Measurements from ENCODE around the gene SAMSN1.

Gene SAMSN1

DNA sequence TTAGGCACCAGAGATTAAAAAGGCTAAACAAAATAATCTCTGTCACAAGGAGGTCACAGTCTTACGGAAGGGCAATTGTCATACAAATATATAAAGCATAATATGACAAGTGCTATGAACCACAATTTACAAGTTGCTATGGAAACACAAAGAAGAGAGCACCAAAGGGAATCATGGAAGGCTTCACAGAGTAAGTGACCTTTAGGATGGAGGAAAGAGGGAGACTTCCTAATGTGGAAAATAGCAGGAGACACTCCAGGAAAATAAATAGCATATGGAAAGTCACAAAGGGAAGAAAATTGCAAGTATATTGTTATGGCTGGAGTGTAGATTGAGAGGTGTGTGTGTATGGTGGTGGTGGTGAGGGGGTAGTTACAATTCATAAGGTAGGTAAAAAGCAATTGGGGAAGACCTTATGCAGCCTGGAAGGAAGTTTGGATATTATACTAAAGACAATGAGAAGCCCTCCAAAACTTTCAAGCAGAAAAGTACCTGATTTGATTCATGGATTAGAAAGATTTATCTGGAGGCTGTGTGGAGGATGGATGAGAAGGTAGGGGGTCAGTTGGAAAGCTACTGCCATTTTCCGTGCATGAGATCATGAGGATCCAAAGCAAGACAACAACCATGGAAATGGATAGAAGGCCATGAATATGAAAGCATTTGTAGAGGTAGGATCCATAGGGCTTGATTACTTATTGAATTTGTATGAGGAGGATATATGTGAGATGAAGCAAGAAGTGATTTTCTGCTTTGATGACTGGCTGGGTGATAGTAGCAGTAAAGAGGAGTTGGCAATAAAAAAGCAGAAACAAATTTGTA lies 61.7 kb downstream of the SAMSN1 start:
- DNase-seq: no peak

DNA sequence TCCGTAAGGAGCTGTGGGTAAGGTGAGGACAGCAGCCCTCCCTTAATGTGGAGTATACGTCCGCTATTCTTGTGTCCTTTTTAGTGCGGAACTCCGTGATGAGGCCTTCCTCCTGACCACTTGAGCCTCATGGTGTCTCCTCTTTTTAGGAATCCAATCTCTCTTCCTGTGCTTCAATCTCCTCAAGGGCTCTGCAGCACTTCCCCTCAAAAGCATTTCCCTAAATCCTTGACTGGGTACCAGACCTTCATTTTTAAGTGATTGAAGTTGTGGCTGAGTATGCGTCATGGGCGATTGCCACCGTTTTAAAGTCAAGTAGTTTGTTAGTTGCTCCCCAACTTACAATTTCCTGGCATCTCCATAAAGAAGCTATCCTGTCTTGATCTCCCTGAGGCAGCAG lies 62.8 kb downstream of the SAMSN1 start:
- DNase-seq: peak in 2 of 3 donors; percentile 19 to 44

GRCh38 chr21:14482165-14482564 lies 64.0 kb downstream of the SAMSN1 start:
- DNase-seq: peak; percentile 65 to 93 (median 82)

DNA sequence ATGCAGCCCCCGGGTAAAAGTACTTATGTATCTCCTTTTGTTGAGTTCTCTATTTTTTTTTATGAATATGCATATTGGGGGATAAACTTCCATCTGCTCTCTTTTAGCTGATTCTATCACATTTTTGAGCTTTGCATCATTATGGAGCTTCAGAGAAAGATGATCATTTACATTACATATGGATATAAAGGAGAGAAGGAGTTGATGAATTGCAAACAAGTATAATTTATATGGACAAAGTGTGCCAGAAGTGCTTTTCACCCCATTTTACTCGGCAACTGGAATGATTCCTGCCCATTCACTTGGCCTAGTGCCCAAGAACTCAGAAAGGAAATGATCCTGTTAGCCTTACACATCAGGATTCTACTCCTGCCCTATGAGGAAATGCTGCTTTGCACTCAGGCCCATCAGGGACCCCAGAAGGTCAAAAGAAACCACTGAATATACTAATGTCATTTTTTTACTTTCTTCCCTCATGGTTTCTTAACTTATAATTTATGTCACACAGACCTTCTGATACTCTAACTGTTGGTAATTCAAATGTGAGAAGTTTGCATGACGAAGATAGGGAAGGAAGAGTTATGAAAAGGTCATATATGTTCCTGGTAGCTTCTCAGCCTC lies 65.6 kb downstream of the SAMSN1 start:
- DNase-seq: peak; percentile 41 to 86 (median 65)

GRCh38 chr21:14479241-14479786 lies 66.8 kb downstream of the SAMSN1 start:
- peak in 2 of 3 donors; percentile 34 to 62 for DNase-seq

DNA sequence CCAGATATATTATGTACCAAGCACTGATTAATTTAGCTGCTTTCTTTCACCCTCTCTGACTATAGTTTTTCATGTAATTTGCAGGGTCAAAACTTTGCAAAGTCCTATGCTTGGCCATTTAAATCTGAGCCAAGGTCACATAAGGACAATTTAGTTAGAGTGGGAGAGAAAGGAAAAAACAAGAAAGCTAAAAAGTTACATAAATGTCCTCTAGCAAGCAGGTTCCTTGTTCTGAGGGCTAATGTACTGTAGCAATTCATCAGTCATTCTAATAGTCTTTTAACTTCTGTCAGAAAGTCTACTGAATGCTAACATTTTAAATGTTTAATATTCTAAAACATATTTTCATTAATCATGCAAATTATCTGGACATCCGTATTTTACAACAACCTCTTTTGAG lies 68.3 kb downstream of the SAMSN1 start:
- no peak for DNase-seq

DNA sequence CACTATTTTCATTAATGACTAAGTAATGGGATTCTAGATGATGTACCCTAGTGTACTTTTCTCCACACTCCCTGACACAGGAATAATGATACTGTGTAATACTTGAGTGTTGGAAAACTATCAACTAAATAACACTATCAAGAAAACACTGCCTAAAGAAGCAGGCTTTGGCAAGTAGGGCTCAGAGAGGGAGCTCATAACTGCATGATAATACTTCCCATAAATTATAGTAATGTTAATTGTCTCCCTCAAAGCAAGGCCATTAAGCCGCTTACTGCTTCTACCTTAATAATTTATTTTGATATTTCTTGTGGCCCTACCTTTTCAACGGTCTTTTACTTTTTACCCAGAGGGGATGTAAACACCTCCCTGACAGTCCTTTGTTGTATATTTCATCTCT lies 69.0 kb downstream of the SAMSN1 start:
- DNase-seq: no peak

DNA sequence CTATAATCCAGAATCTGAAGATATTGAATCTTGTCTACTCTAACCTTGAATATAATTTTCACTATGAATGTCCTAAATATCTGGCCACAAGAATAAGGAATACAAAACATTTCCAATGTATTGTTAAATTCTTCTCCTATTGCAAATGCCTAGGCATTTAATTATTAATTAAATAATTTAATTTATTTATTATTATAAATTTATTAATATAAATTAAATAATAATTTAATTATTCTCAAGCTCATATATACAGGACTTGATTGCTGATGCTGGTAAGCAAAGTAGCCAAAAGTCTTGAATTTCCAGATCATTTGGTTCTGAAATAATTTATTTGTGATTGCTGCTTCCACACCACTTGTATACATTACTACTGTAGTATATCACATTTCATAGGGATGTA lies 71.1 kb downstream of the SAMSN1 start:
- no peak for DNase-seq

DNA sequence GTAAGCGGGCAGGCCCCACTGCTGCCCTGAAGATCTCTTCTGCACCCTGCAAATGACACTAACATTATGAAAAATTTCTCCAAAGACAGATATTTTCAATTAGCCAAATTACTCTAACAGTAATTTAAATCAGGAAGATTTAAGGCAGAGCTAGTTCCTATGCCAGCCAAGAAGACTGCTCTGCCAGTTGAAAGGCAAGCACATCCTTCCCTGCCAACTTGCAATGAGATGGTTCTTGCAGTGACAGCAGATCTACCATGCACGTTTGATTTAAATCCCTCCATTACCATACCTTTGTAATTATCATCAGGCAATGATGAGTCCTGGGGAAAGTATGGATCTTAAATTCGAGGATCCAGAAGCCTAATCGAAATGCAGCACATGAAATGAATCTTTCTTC lies 76.5 kb downstream of the SAMSN1 start:
- DNase-seq: no peak

- DNase-seq: no peak
Measured at GRCh38 chr21:14466715-14467114, 79.4 kb downstream of the SAMSN1 start.

- DNase-seq: no peak
Measured at GRCh38 chr21:14457762-14458161, 88.4 kb downstream of the SAMSN1 start.

DNA sequence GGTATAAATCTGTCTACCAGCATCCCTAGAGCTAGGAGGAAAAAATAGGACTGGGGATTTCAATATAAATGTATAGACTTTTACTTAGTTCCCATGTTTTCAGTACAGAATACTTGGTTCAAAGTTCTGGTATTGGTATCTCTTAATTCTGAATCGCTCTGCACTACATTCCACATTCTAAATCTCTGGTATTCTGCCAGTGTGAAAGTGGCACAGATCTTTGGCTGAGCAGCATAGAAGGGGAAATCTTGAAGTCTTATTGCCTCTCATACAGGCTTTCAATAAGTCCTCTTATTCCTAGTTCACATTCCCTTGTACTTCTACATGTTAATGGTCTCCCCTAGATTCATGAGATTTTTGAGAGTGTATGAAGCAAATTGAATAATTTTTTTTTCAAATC lies 89.2 kb downstream of the SAMSN1 start:
- no peak for DNase-seq

GRCh38 chr21:14454016-14455009 lies 91.8 kb downstream of the SAMSN1 start:
- DNase-seq: no peak

- no peak for DNase-seq
Measured at GRCh38 chr21:14453339-14454015, 92.6 kb downstream of the SAMSN1 start.

GRCh38 chr21:14452727-14453241 lies 93.3 kb downstream of the SAMSN1 start:
- DNase-seq: no peak

DNA sequence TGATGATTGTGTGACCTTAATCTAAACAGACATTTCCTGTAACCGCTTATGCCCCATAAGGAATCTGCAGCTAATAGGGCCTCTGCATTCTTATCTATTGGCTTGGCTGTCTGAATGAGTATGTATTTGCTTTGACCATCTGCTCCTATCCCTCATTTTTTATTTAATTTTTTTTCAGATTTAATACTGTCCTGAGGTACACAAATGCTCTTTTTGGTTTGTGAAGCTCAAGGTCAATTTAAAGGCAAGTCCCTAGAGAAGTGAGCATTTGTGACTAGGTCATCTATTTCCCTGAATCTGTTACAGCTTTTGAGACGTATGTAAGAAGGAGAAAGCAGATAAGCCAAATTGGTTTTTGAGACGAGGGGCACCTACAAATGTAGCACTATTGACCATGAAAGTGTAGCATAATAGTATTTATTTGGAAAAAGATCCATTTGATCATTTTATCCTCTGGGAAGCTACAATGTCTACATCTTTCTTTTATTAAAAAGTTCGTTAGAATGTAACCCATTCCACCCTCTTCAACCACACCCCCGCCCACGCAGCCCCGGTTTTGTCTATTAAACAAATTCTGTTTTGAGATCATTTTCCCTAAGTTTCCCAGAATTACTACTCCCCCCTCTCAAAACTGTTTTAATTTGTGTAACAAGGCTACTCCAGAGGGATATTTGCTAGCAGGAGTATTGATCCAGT lies 93.9 kb downstream of the SAMSN1 start:
- DNase-seq: no peak

- no peak for DNase-seq
Measured at GRCh38 chr21:14451546-14451945, 94.6 kb downstream of the SAMSN1 start.

- no peak for DNase-seq
Measured at GRCh38 chr21:14448784-14449183, 97.3 kb downstream of the SAMSN1 start.

GRCh38 chr21:14438211-14438610 lies 107.9 kb downstream of the SAMSN1 start:
- DNase-seq: peak; percentile 18 to 56 (median 37)

- DNase-seq: no peak
Measured at GRCh38 chr21:14435423-14435822, 110.7 kb downstream of the SAMSN1 start.
